Measurements from ENCODE around the gene VPS13C.

Gene VPS13C

GRCh38 chr15:61989667-61990066, 70.6 kb downstream of the VPS13C start:
- no peak overlapping the region for H3K27ac ChIP-seq
- TF ChIP-seq CTCF (IDR thresholded peaks at IDR 0.05) = no peak
- no peak for TF ChIP-seq ZFX (IDR thresholded peaks at IDR 0.05; ENCODE audit: borderline replicate concordance)

- TF ChIP-seq CTCF (IDR thresholded peaks at IDR 0.05) (no peak), ZFX (IDR thresholded peaks at IDR 0.05; ENCODE audit: borderline replicate concordance) (no peak)
- no peak overlapping the region for H3K27ac ChIP-seq
These were observed 72.4 kb downstream of the VPS13C start for GRCh38 chr15:61987824-61988223.

- no peak overlapping the region for H3K27ac ChIP-seq
- TF ChIP-seq CTCF (IDR thresholded peaks at IDR 0.05) (no peak), ZFX (IDR thresholded peaks at IDR 0.05; ENCODE audit: borderline replicate concordance) (no peak)
These were observed 77.2 kb downstream of the VPS13C start for GRCh38 chr15:61983081-61983480.

- no peak overlapping the region for H3K27ac ChIP-seq
- TF ChIP-seq ZFX (IDR thresholded peaks at IDR 0.05; ENCODE audit: borderline replicate concordance) (no peak), CTCF (IDR thresholded peaks at IDR 0.05) (no peak)
These were observed 82.0 kb downstream of the VPS13C start for GRCh38 chr15:61978225-61978624.

GRCh38 chr15:61974759-61975158, 85.5 kb downstream of the VPS13C start:
- H3K27ac ChIP-seq = no peak overlapping the region
- TF ChIP-seq CTCF (IDR thresholded peaks at IDR 0.05) (no peak), ZFX (IDR thresholded peaks at IDR 0.05; ENCODE audit: borderline replicate concordance) (no peak)

GRCh38 chr15:61974118-61974517, 86.1 kb downstream of the VPS13C start:
- no peak for TF ChIP-seq CTCF (IDR thresholded peaks at IDR 0.05)
- no peak for TF ChIP-seq ZFX (IDR thresholded peaks at IDR 0.05; ENCODE audit: borderline replicate concordance)
- no peak overlapping the region for H3K27ac ChIP-seq

- H3K27ac ChIP-seq = no peak overlapping the region
- TF ChIP-seq ZFX (IDR thresholded peaks at IDR 0.05; ENCODE audit: borderline replicate concordance) (no peak), CTCF (IDR thresholded peaks at IDR 0.05) (no peak)
These were observed 108.3 kb downstream of the VPS13C start for GRCh38 chr15:61951949-61952348.

Measured in 22Rv1 (cell line).